DOHH2 (cell line): ENCODE data around the gene DPCD.

ENCODE experiments used
- CTCF ChIP-seq: fragments of 200-600 bp; sonication (generic); IDR thresholded peaks from one replicate; pipeline ENCODE4 v1.5.1; 2014; ENCODE audit warnings: antibody characterized with exemption, mild to moderate bottlenecking, low read depth, low read length; ENCODE audit not compliant: poor library complexity, severe bottlenecking
- EZH2phosphoT487 ChIP-seq: fragments of 200-600 bp; sonication (generic); IDR thresholded peaks from 2 replicates; pipeline ENCODE4 v1.6.1; 2017; ENCODE audit warnings: borderline replicate concordance, mild to moderate bottlenecking, antibody characterized with exemption, low read length, moderate library complexity, mixed read lengths

GRCh38 chr10:101631821-101632475, 43.8 kb downstream of the DPCD start:
- TF ChIP-seq CTCF (no peak), EZH2phosphoT487 (no peak)
